Activated T-helper 17 cell treated with anti-CD3 and anti-CD28 coated beads, Interleukin-2, amount 50 U/mL, for 72 hours (primary cell): Measurements from ENCODE around the gene MAU2. TPM values are rescaled to one million over a fixed set of nuclear protein-coding genes. Genes with fewer than 3 reads are reported as not detected.
A peak's percentile ranks its signal among the peaks of the same experiment; 100 is the strongest.

Experiments used
- ATAC-seq: fragments of 150-1000 bp; cut with Tn5 transposase; replicated peaks from 2 replicates; pipeline ENCODE4 v1.10.0; 2021; ENCODE audit warnings: mild to moderate bottlenecking, moderate library complexity
- H3K27ac Mint-ChIP-seq: one replicate; pipeline ENCODE4 v1.8.0; 2022; ENCODE audit warnings: mixed read lengths
- H3K27me3 Mint-ChIP-seq: one replicate; pipeline ENCODE4 v1.8.0; 2022; ENCODE audit warnings: mixed read lengths
- H3K36me3 Mint-ChIP-seq: one replicate; pipeline ENCODE4 v1.8.0; 2022; ENCODE audit warnings: low read depth, mild to moderate bottlenecking, mixed read lengths
- H3K4me1 Mint-ChIP-seq: one replicate; pipeline ENCODE4 v1.8.0; 2022; ENCODE audit warnings: mixed read lengths
- H3K4me3 Mint-ChIP-seq: one replicate; pipeline ENCODE4 v1.8.0; 2022; ENCODE audit warnings: mild to moderate bottlenecking, mixed read lengths
- H3K9me3 Mint-ChIP-seq: one replicate; pipeline ENCODE4 v1.8.0; 2022; ENCODE audit warnings: mixed read lengths
- total RNA-seq, 2 donors: library from RNA; stranded (reverse); gene quantifications; one replicate each; pipeline ENCODE4 v1.2.3, GENCODE V29; 2022

The MAU2 gene, protein sequence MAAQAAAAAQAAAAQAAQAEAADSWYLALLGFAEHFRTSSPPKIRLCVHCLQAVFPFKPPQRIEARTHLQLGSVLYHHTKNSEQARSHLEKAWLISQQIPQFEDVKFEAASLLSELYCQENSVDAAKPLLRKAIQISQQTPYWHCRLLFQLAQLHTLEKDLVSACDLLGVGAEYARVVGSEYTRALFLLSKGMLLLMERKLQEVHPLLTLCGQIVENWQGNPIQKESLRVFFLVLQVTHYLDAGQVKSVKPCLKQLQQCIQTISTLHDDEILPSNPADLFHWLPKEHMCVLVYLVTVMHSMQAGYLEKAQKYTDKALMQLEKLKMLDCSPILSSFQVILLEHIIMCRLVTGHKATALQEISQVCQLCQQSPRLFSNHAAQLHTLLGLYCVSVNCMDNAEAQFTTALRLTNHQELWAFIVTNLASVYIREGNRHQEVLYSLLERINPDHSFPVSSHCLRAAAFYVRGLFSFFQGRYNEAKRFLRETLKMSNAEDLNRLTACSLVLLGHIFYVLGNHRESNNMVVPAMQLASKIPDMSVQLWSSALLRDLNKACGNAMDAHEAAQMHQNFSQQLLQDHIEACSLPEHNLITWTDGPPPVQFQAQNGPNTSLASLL
- 10 to 100 TPM; 58.8 to 67.9 TPM for total RNA-seq

DNA sequence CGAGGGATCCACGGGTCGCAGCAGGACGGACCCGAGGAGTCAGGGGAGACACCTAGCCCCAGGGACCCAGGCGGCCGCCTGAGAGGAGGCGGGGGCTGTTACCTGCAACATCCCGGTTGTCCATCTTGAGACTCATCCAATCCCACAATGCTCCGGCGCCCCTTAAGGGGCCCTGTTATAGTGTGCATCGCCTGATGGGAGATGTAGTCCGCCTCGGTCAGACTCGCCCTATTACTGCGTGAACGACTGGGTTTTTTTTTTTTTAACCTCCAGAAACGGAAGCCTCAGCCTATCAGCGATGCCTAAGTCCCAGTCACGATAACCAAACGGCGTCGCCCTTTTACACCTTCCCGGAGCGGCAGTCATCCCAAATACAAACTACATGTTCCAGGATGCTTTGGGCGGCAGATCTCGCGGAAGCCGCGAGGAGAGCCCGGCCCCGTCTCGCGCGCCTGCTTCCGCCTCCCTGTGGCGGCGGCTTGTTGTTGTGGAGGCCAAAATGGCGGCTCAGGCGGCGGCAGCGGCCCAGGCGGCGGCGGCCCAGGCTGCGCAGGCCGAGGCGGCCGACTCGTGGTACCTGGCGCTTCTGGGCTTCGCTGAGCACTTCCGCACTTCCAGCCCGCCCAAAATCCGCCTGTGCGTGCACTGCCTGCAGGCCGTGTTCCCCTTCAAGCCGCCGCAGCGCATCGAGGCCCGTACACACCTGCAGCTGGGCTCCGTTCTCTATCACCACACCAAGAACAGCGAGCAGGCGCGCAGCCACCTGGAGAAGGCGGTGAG, at the start of gene MAU2, which contains the start of gene SUGP1:
Gene MAU2 (plus strand): TSS at position 469 of the 780 bp plus-strand sequence. CDS start 31 bp downstream, at position 500.
Gene SUGP1 (minus strand): TSS at position 149 of the 780 bp plus-strand sequence. CDS start 13 bp downstream, at position 136.
- Mint-ChIP-seq H3K27ac (peak within 1 kb of the TSS; percentile 93), H3K27me3 (no peaks in the 10 kb centered on the region), H3K4me1 (peaks cover 12% of the 10 kb centered on the region), H3K9me3 (no peaks in the 10 kb centered on the region), H3K4me3 (peak within 1 kb of the TSS; percentile 96), H3K36me3 (peaks cover 41% of the 10 kb centered on the region)
- peak; percentile 93 for ATAC-seq

- Mint-ChIP-seq H3K9me3 (no peaks in the 10 kb centered on the region), H3K4me1 (peaks cover 10% of the 10 kb centered on the region), H3K36me3 (peaks cover 14% of the 10 kb centered on the region), H3K27me3 (peaks cover 9% of the 10 kb centered on the region), H3K4me3 (no peak overlapping the region), H3K27ac (peak overlapping the region; percentile 3)
- ATAC-seq, result no peak
These were observed 48.6 kb upstream of the MAU2 start for GRCh38 chr19:19271828-19272599.

DNA sequence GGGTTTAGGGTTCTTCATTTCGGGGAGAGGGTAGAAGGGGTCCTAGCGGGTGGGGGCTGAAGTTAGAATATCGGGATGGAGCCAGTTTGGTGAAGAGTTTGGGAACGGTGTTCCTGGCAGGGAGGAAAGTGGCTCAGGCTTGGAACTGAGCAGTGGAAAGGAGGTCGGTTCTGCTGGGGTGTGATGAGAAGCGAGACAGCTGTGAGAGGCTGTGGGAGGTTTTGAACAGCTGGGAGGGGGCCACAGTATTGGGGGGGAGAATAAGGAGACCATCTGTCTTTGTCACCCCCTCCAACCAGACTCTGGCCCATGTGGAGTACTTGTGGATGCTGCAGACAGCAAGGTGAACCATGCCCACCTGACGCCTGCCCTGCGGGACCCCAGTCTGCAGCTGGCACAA, 46.5 kb upstream of the MAU2 start:
- Mint-ChIP-seq H3K9me3 (no peaks in the 10 kb centered on the region), H3K36me3 (peaks cover 31% of the 10 kb centered on the region), H3K27me3 (peaks cover 9% of the 10 kb centered on the region), H3K4me1 (peaks cover 10% of the 10 kb centered on the region), H3K27ac (no peak overlapping the region), H3K4me3 (no peak overlapping the region)
- no peak for ATAC-seq

- ATAC-seq, result no peak
- no peak overlapping the region for H3K27ac Mint-ChIP-seq
- no peaks in the 10 kb centered on the region for H3K9me3 Mint-ChIP-seq
- H3K36me3 Mint-ChIP-seq, result peaks cover 37% of the 10 kb centered on the region
- H3K4me1 Mint-ChIP-seq, result peaks cover 10% of the 10 kb centered on the region
- H3K27me3 Mint-ChIP-seq, result peaks cover 9% of the 10 kb centered on the region
- H3K4me3 Mint-ChIP-seq, result no peak overlapping the region
These were observed 45.7 kb upstream of the MAU2 start for GRCh38 chr19:19274716-19275565.

- H3K36me3 Mint-ChIP-seq, result peaks cover 51% of the 10 kb centered on the region
- peaks cover 9% of the 10 kb centered on the region for H3K27me3 Mint-ChIP-seq
- no peak for ATAC-seq
- no peak overlapping the region for H3K27ac Mint-ChIP-seq
- H3K9me3 Mint-ChIP-seq, result no peaks in the 10 kb centered on the region
- peaks cover 10% of the 10 kb centered on the region for H3K4me1 Mint-ChIP-seq
- H3K4me3 Mint-ChIP-seq, result no peak overlapping the region
These were observed 44.2 kb upstream of the MAU2 start for GRCh38 chr19:19276386-19276785.

DNA sequence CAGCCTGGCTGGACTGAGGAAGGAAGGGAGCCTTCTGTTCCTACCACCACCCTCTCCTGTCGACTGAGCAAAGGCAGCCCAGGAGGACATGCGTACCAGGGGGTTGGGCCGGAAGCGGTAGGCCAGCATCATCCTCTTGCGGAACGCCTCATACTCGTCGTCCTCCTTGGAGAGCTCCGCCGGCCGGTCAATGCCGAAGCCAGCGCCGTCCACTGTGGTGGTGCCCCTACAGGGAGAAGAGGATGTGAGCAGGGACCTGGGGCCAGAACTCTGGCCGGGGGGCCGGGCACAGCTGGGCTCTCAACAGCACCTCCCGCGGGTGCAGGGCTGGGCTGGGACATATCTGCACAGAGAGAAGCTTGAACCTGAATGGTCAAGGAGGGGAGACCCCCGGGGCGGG, 43.8 kb upstream of the MAU2 start:
- no peak for ATAC-seq
- peaks cover 10% of the 10 kb centered on the region for H3K4me1 Mint-ChIP-seq
- peaks cover 56% of the 10 kb centered on the region for H3K36me3 Mint-ChIP-seq
- H3K27me3 Mint-ChIP-seq, result peaks cover 9% of the 10 kb centered on the region
- H3K4me3 Mint-ChIP-seq, result no peak overlapping the region
- no peak overlapping the region for H3K27ac Mint-ChIP-seq
- no peaks in the 10 kb centered on the region for H3K9me3 Mint-ChIP-seq

DNA sequence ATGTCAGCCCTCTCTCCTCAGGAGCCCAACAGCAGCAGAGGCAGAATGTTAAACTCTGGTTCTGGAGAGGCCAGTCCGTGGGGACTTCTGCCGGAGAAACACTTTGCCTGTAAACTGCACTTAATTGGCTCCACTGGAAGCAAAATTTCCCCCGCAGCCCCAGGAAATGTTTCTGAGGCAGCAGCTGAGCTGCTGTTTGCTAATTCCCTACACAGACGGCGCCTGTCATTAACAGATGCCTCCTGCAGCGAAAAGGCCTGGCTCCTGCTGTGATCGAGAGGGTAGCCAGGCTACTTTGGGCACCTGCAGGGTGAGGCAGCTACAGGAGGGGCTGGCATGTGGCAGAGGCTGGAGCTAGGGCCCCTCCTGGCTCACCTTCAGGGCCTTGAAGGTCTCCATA, 42.3 kb upstream of the MAU2 start:
- H3K4me3 Mint-ChIP-seq, result no peak overlapping the region

GRCh38 chr19:19279062-19279612, 41.5 kb upstream of the MAU2 start:
- no peak overlapping the region for H3K27ac Mint-ChIP-seq
- H3K36me3 Mint-ChIP-seq, result peaks cover 78% of the 10 kb centered on the region
- H3K27me3 Mint-ChIP-seq, result peaks cover under 1% of the 10 kb centered on the region
- no peak for ATAC-seq
- H3K9me3 Mint-ChIP-seq, result no peaks in the 10 kb centered on the region
- no peak overlapping the region for H3K4me3 Mint-ChIP-seq
- H3K4me1 Mint-ChIP-seq, result peaks cover 1% of the 10 kb centered on the region

More for the DNA sequence above, 42.3 kb upstream of the MAU2 start:
- H3K4me1 Mint-ChIP-seq, result peaks cover 9% of the 10 kb centered on the region
- no peaks in the 10 kb centered on the region for H3K9me3 Mint-ChIP-seq
- no peak overlapping the region for H3K27ac Mint-ChIP-seq
- H3K36me3 Mint-ChIP-seq, result peaks cover 70% of the 10 kb centered on the region
- no peak for ATAC-seq
- peaks cover 9% of the 10 kb centered on the region for H3K27me3 Mint-ChIP-seq

DNA sequence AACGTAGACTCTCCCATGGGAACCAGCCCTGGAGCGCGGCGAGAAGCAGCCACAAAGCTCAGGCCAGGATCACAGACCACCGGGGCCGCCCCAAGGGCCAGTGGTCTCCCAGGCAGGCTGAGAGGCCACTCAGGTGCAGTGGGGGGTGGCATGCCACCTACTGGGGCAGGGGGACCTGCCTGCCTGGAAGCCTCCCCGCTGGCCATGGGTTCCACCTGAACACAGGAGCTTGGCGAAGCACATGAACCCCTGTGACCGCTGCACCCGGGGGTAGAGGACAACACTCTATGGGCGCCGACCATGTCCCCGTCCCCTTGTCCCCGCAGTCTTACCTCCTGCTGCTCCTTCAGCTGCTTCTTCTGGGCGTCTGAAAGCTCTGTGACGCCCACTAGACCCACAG, 40.8 kb upstream of the MAU2 start:
- Mint-ChIP-seq H3K4me1 (no peaks in the 10 kb centered on the region), H3K36me3 (peaks cover 85% of the 10 kb centered on the region), H3K4me3 (no peak overlapping the region), H3K27me3 (no peaks in the 10 kb centered on the region), H3K9me3 (no peaks in the 10 kb centered on the region), H3K27ac (no peak overlapping the region)
- no peak for ATAC-seq

GRCh38 chr19:19280561-19280960, 40.1 kb upstream of the MAU2 start:
- Mint-ChIP-seq H3K27me3 (no peaks in the 10 kb centered on the region), H3K36me3 (peaks cover 90% of the 10 kb centered on the region), H3K27ac (no peak overlapping the region), H3K4me1 (no peaks in the 10 kb centered on the region), H3K4me3 (no peak overlapping the region), H3K9me3 (no peaks in the 10 kb centered on the region)
- ATAC-seq, result no peak

DNA sequence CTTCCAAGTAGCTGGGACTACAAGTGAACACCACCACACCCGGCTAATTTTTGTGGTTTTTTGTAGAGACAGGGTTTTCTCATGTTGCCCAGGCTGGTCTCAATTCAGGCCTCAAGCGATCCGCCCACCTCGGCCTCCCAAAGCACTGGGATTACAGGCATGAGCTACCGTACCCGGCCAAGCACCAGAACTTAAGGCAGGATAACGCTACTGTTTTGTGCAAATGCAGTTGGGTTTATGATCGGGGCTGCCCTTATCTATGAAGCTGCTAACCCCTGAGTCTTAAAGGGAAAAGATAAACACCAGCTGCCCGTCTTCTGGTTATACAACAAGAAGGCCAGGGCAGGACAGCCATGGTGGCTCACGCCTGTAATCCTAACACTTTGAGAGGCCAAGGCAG, 34.9 kb upstream of the MAU2 start:
- H3K4me3 Mint-ChIP-seq, result no peak overlapping the region
- H3K27me3 Mint-ChIP-seq, result no peaks in the 10 kb centered on the region
- no peak for ATAC-seq
- peaks cover 87% of the 10 kb centered on the region for H3K36me3 Mint-ChIP-seq
- no peaks in the 10 kb centered on the region for H3K9me3 Mint-ChIP-seq
- no peak overlapping the region for H3K27ac Mint-ChIP-seq
- H3K4me1 Mint-ChIP-seq, result no peaks in the 10 kb centered on the region

DNA sequence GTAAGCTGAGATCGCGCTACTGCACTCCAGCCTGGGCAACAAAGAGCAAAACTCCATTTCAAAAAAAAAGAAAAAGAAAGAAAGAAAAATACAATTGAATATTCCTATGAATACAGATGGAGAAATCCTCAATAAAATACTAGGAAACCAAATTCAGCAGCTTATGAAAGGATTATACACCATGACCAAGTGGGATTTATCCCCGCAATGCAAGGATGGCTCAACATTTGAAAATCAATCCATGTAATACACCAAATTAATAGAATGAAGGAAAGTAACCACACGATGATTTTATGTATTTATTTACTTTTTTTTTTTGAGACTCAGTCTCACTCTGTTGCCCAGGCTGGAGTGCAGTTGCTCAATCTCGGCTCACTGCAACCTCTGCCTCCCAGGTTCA, 28.0 kb upstream of the MAU2 start:
- H3K9me3 Mint-ChIP-seq, result no peaks in the 10 kb centered on the region
- no peaks in the 10 kb centered on the region for H3K4me1 Mint-ChIP-seq
- H3K4me3 Mint-ChIP-seq, result no peak overlapping the region
- no peak for ATAC-seq
- no peaks in the 10 kb centered on the region for H3K27me3 Mint-ChIP-seq
- H3K27ac Mint-ChIP-seq, result no peak overlapping the region
- H3K36me3 Mint-ChIP-seq, result peaks cover 88% of the 10 kb centered on the region

GRCh38 chr19:19294914-19295313, 25.7 kb upstream of the MAU2 start:
- Mint-ChIP-seq H3K27ac (no peak overlapping the region), H3K4me1 (no peaks in the 10 kb centered on the region), H3K9me3 (no peaks in the 10 kb centered on the region), H3K4me3 (no peak overlapping the region), H3K36me3 (peaks cover 78% of the 10 kb centered on the region), H3K27me3 (no peaks in the 10 kb centered on the region)
- no peak for ATAC-seq
